Ureter (tissue), 1 donor: ENCODE results near the gene RSPH1. TPM values are rescaled to one million over a fixed set of nuclear protein-coding genes. Genes with fewer than 3 reads are reported as not detected.
"Not testable (repeated sequence)": the region's sequence is repeated elsewhere in the genome, so short reads cannot be mapped to it uniquely, and the experiment has no call there.

Experiments
- DNase-seq: peaks from one replicate; pipeline ENCODE4 v3.0.0-alpha.2; 2020; ENCODE audit warnings: low spot score
- total RNA-seq: library from RNA; stranded (reverse); gene quantifications from one replicate; pipeline ENCODE4 v1.2.4, GENCODE V29; 2023
- donor health status: DM: yes; HTN: yes; CAD: no.

The RSPH1 gene
- total RNA-seq, 1 donor from 2014 or later: 7.8 TPM

DNA sequence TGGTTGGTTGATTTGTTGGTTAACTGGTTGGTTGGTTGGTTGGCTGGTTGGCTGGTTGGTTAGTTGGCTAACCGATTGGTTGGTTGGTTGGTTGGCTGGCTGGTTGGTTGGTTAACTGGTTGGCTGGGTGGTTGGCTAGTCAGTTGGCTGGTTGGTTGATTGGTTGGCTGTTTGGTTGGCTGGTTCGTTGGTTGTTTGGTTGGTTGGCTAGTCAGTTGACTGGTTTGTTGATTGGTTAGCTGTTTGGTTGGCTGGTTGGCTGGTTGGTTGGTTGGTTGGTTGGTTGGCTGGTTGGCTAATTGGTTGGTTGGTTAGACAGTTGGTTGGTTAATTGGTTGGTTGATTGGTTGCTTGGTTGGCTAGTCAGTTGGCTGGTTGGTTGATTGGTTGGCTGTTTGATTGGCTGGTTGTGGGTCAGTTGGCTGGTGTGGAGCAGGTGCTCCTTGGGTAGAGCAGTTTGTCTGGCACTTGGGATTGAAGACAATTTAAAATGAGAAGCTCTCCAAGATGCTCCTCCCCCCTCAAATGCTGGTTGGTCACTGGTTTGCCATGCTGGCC lies 6.9 kb downstream of the RSPH1 start:
- no peak for DNase-seq

DNA sequence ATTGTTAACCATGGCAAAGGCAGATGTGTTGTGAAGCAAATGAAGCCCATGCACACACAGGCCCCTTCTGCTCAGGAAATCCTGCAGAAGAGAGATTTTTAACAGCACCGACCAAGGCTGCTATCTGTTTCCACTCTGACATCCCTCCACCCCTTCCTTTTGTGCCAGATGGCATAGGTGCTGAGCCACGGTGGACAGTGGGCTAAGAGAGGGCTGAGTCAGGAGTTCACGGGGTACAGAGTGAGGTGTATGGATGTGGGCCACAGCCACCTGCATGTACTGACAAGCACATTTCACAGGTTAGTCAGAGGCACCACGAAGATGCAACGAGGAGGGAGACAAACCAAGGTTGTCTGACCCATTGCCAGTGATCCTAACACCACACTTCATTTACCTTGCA lies 9.5 kb downstream of the RSPH1 start:
- DNase-seq: no peak

DNA sequence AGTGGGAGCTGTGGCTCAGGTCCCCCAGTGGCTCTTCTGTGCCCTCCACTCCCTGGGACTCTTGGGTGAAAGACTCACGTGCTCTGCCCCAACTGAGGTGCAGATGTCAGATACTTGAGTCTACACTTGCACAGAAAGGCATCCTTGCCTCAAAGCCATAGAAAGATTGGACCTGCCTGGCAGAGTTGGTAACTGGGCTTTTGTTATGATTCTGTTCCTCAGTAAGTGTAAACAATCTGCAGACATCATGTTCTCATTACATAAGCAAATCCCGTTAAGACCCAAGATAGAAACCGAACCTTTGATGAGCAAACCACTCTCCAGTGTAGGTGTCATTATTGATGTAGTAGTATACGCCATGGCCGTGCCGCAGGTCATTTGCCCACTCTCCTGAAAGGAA lies 10.0 kb downstream of the RSPH1 start:
- DNase-seq: no peak

DNA sequence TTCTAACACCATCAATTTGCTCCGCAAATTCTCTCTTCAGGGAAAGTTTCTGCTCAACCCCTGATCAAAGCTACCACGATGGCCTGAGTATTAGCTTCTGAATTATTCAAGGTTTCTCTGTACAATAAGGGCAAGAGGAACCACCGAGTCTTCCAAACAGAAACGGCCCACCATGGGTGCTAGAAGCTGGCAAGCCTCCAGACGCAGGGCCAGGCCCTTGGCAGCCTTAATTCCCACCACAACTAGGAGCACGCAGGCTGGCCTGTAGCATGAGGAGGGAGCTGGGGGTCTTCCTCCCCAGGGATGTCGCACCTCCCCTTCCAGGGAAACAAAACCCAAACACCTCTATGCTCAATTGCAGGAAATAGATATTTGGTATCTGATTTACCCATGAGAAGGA lies 11.1 kb downstream of the RSPH1 start:
- no peak for DNase-seq

DNA sequence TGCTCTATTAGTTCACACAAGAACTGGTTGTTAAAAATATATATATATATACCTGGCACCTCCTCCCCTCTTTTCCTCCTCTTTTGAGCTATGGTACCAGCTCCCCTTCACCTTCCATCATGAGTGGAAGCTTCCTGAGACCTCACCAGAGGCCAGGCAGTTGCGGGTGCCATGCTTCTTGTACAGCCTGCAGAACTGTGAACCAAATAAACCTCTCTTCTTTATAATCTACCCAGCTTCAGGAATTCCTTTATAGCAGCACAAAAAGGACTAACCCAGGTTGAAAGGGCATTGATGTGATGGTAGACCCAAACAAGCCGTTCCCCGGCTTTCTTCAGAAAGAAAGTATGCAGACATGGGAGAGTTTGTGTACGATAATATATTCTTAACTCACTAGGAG lies 14.9 kb downstream of the RSPH1 start:
- DNase-seq: no peak

DNA sequence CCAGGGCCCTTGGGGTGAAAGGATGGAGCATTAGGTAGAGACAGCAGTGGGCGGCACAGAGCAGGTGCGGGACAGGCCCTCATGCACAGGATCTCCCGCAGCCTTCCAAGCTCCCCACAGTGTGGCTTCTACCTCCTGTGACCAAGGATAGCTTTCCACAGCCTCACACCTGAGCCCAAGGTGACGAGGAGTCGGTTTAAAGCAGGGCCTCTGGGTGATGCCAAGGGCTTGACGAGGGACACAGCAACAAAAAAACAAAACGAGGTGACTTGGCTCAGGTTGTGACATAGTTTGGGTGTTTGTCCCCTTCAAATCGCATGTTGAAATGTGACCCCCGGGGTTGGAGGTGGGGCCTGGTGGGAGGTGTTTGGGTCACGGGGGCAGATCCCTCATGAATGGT lies 15.3 kb downstream of the RSPH1 start:
- peak; percentile 38 for DNase-seq

DNA sequence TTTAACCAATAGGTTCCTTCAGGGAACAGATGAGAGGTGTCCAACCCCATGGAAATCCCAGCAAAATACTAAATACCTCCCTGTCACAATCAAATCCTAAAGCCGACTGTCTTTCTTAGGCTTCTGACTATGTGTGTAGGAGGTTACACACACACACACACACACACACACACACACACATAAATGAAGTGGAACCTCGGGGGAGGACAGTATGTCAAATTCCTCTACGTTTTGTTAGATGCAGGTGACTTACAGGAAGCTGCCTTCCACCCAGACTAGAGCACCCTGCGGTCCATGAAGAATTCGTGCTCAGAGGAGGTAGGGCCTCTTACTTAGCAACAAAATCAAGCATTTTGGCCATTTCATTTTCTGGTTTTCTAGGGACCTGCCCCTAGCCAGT lies 16.4 kb downstream of the RSPH1 start:
- DNase-seq: peak; percentile 3

DNA sequence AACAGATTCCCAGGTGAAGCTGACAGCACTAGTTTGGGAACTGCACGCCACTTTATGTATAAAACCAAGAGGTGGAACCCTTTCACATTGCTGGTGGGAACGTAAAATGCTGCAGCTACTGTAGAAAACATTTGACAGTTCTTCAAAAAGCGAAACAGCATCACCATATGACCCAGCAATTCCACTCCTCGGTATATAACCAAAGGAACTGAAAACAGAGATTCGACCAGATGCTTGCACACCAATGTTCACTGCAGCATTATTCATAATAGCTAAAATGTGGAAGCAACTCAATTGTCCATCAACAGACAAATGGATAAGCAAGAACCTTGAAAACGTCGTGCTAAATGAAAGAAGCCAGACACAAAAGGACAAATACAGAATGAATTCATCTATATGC lies 17.5 kb downstream of the RSPH1 start:
- no peak for DNase-seq

DNA sequence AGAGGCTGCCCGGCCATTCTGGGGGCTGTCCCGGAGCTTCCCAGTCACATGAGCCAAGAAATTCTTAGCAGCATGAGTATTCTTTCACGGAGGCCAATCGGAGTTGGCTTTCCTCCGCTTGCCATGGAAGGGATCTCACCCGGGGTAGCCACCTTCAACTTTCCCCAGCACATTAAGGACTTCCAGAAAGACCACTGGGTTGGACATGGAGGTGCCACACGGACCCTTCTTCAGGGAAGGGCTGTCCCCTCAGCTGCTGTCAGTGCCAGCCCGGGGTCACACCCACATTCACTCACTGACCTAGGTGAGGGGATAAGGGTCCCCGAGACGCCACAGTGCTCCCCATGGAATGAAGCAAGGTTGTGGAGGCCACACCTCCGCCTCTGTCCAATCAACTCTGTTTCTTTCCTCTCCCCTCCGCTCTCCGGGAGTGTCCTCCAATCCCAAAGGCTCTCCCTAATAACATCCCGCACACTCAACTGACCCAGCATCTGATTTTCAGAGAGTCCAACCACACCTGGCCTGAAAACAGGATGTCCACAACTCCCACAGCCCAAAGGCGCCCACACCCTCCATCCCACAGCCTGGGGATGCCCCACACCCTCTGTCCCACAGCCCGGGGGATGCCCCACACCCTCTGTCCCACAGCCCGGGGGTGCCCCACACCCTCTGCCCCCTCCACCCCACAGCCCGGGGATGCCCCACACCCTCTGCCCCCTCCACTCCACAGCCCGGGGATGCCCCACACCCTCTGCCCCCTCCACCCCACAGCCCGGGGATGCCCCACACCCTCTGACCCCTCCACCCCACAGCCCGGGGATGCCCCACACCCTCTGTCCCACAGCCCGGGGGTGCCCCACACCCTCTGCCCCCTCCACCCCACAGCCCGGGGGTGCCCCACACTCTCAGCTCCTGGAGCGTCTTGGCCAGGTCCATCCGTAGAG lies 19.4 kb downstream of the RSPH1 start:
- no peak for DNase-seq

DNA sequence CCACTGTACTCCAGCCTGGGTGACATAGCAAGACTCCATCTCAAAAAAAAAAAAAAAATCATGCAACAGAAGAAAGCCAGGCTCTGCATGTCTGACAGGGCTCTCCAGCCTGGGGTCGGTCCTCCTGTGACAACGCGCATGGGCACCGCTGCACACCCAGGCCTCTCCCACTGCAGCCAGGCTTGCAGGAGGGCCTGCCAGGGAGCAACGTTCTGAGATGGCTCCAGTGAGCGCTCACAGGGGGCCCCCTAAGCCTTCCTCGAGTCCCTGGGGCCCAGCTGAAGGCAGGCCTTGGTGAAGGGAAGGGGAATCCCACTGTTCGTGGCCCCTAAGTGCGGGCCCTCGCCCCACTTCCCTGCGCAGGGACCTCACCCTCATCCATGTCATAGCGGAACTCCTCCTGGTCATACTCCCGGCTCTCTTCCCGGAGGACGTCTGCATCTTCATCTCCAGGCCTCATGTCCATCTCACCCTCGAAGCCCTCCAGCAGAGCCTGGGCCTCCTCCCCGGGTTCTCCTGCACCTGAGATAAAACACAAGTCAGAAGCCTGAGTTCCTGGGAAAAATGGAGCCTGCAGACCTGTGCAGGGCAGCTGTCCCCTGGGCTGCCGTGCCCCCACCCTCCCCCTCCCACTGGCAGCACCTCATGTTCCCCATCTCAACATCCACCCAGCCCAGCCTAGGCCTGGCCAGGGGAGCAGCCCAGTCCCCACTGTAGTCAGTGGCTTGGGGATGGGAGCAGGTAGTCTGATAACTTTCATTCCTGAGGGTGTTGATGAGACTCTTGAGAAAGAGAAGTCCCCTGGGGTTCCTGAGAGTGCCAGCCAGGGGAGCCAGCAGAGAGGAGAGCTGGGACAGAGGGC lies 20.3 kb downstream of the RSPH1 start:
- no peak for DNase-seq

DNA sequence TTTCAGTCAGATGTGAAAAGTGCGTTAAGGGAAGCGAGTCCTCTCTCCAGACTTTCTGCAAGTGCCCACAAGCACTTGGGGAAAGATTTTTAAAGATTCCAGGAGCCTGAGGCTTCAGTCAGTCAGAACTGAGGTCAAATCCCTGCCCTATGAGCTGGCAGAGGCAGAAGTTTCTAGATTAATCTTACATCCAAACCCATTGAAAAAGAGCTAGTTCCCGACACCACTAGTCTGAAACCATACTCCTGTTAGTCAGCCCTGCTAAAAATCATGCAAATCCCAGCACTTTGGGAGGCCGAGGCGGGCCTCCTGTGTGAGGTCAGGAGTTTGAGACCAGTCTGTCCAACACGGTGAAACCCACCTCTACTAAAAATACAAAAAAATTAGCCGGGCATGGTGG lies 21.0 kb downstream of the RSPH1 start:
- DNase-seq: no peak

DNA sequence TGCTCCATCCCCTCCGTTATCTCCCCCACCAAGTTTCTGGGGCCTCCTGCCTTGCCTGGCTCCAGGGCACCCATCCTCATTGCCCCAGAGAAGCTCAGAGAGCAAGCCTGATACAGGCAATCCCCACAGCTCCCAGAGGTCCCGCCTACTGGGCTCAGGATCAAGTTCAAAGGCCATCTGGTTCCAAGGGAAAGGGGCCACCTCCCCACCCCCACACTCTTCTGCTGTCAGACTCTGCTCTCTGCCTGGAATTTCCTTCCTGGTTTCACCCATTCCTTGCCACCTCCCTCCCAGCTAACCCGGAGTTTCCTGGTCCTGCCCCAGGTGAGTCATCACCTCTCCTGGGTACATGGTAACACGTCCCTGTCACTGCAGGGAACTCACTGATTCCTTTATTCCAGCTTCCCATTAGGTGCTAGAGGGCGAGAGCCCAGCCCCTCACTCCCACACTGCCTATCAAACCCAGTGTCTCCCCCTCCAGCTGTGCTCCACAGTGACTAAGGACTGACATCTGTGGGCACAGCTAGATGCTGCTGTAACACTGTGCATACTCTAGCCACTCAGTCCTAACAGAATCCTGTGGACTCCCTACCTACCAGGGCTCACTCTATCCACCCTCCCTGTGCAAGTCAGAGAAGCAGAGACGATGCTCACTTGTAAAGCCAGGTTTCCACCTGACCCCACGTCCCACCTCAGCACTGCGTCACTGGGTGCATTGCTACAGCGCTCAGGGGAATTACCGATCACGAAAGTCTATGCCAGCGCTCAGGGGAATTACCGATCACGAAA lies 21.8 kb downstream of the RSPH1 start:
- peak; percentile 82 for DNase-seq

DNA sequence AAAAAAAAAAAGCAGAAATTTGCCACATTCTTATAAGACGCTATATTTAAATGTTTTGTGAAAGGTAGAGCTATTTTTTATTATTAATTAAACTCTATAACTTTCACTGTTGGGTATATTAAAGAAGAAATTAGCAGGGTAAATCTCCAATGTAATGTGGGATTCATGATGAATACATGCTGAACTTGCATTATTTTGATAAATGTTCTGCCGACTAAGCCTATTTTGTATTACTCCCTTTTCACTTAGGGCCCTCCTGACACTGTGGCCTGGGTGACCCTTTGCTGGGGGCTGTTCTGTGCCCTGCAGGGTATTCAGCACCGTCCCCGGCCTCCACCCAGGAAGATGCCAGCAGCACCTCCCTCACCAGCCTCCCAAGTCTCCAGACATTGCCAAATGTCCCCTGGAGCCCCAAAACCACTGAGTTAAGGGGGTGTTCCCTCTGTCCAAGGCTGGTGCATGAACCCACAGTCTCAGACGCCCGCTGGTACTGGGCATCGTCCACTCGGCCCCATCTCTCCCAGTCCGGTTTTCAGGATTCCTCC lies 22.5 kb downstream of the RSPH1 start:
- DNase-seq: no peak

DNA sequence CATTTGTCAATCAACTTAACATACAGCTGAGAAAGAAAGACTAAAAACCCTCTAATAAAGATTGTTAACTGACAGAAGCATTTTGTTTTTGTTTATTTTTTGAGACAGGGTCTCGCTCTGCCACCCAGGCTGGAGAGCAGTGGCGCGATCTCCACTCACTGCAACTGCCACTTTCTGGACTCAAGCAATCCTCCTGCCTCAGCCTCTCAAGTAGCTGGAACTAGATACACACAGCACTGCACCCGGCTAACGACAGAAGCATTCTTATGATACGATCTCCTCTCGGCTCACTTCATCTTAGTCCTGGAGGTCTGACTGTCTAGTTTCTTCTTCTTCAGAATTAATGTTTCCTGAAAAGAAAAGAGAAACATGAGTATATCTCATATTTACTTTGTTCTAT lies 23.5 kb downstream of the RSPH1 start:
- DNase-seq: no peak

DNA sequence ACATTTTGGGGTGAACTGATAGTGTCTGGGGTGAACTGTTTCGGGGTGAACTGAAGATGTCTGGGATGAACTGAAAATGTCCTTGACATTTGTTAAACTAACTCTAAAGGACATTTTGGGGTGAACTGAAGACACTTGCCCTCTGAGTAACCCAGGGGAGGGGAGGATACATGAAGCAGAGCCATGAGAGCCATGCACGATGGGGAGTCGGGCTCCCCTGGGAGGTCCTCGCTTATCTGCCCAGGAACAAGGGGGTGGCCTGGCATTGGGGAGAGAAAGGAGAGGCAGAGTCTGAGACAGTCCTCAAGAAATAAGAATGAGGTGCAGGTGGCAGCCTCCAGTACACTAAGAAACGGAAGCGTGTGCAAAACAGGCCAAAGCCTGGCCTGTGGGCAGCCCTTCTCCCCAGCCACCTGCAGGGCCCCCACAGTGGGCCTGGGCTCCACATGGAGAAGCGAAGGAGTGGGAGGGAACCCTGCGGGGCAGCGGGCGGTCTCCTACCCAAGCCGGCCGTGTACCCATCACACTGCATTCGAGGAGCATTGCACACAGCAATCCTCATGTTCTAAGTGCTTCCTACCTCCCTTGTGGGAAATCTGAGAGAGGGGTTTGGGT lies 24.2 kb downstream of the RSPH1 start:
- no peak for DNase-seq

DNA sequence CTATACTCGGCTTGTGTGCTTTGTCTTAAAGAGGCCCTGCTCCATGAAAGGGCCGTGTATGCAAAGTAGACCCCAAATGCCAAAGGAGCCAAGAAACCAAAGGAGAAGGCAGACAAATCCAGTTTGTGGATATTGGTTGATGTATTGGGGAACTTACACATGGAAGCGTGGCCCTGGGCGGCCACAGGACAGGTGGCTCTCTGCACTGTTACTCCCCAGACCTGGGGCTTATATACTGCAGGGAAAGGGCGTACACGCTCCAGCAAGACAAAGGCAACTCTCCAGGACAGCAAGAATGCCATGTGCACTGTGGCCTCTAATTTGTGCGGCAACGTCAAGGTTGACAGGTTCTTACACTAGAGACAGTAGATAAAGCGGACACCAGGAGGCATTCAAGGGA lies 24.8 kb downstream of the RSPH1 start:
- DNase-seq: no peak

DNA sequence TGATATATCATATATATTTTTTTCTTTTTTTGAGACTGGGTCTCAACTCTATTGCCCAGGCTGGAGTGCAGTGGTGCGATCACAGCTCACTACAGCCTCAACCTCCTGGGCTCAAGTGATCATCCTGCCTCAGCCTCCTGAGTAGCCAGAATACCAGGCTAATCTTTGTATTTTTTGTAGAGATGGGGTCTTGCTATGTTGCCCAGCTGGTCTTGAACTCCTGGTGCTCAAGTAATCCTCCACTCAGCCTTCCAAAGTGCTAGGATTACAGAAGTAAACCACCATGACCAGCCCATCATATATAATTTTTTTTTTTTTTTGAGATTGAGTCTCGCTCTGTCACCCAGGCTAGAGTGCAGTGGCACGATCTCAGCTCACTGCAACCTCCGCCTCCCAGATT lies 26.3 kb downstream of the RSPH1 start:
- not testable (repeated sequence) for DNase-seq

DNA sequence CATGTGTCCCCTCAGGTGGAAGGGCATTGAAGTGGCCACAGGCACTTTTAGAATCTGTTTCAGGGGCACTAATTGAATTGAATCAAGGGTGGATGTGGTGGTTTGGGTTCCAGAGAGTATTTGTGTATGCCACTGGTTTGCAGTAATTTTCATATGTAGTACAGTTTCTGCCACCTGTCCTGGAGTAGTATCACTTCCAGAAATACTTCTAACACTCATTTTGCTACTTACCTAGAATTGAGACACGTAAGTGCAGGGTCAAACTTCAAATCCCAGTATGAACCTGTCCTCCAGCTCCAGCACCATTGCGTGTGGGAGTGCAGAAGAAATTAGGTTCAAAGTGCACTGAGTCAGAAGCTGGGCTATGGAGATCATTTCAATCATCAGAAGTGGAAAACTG lies 26.8 kb downstream of the RSPH1 start:
- DNase-seq: no peak

DNA sequence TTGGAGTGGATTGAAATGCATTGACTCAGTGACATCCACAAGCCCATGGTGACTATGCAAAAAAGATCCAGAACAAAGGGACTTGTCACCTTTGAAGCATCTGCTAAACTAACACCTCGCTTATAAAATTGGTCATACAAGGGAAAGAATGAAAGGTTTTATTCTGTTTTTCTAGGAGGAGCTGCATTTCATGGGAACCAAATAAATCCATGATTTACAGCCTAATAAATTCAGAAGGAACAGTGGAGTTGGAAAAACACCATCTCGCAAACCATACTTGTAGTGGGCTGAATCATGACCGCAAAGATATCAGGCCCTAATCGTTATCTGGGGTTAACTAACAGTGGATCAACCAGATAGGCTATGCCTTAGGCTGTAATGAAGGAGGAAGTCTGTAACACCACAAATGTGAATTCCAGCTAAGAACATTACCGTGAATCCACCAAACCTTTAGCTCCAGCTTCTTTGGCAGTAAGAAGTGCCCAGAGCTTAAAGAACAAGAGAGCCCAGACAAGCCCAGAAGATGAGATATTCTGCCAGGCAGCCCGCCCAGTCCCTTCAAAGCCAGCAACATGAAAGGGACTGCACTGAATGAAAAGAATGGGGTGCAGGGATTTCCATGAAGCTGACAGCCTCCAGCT lies 27.4 kb downstream of the RSPH1 start:
- DNase-seq: no peak
